GM18505 (cell line): ENCODE measurements around the gene ULK4.

ENCODE experiments used
- ATAC-seq: cut with Tn5 transposase; IDR thresholded peaks from one replicate; pipeline ENCODE4 v1.9.1; 2021; ENCODE audit not compliant: unreplicated experiment
- POLR2A ChIP-seq: IDR thresholded peaks from 4 replicates; pipeline ENCODE4 v1.6.1; 2011; ENCODE audit warnings: borderline replicate concordance; ENCODE audit not compliant: insufficient read depth, insufficient read length; ENCODE audit errors: extremely low read depth

Gene ULK4

GRCh38 chr3:41357271-41357670 is 604.6 kb downstream of the ULK4 start:
- TF ChIP-seq POLR2A = no peak
- no peak for ATAC-seq

- ATAC-seq = no peak
These were observed 605.1 kb downstream of the ULK4 start for GRCh38 chr3:41356775-41357174.

GRCh38 chr3:41352510-41352909 is 609.4 kb downstream of the ULK4 start:
- no peak for ATAC-seq
- no peak for TF ChIP-seq POLR2A

More at GRCh38 chr3:41356775-41357174, 605.1 kb downstream of the ULK4 start:
- no peak for TF ChIP-seq POLR2A

- TF ChIP-seq POLR2A = no peak
- ATAC-seq = no peak
These were observed 611.5 kb downstream of the ULK4 start for GRCh38 chr3:41350441-41350840.

- no peak for ATAC-seq
These were observed 613.5 kb downstream of the ULK4 start for GRCh38 chr3:41348401-41348800.

GRCh38 chr3:41346698-41347270 is 615.1 kb downstream of the ULK4 start:
- no peak for ATAC-seq
- TF ChIP-seq POLR2A = no peak

More at GRCh38 chr3:41348401-41348800, 613.5 kb downstream of the ULK4 start:
- TF ChIP-seq POLR2A = no peak

- TF ChIP-seq POLR2A = no peak
- no peak for ATAC-seq
These were observed 616.1 kb downstream of the ULK4 start for GRCh38 chr3:41345788-41346187.

GRCh38 chr3:41339758-41340157 is 622.1 kb downstream of the ULK4 start:
- no peak for TF ChIP-seq POLR2A
- no peak for ATAC-seq

- no peak for TF ChIP-seq POLR2A
- no peak for ATAC-seq
These were observed 623.6 kb downstream of the ULK4 start for GRCh38 chr3:41338276-41338675.

GRCh38 chr3:41334426-41334825 is 627.5 kb downstream of the ULK4 start:
- no peak for TF ChIP-seq POLR2A
- no peak for ATAC-seq

- no peak for TF ChIP-seq POLR2A
- ATAC-seq = no peak
These were observed 630.9 kb downstream of the ULK4 start for GRCh38 chr3:41331041-41331440.

GRCh38 chr3:41330465-41330864 is 631.4 kb downstream of the ULK4 start:
- no peak for ATAC-seq
- TF ChIP-seq POLR2A = no peak

- ATAC-seq = no peak
- TF ChIP-seq POLR2A = no peak
These were observed 632.0 kb downstream of the ULK4 start for GRCh38 chr3:41329881-41330280.

- no peak for TF ChIP-seq POLR2A
- no peak for ATAC-seq
These were observed 633.0 kb downstream of the ULK4 start for GRCh38 chr3:41328926-41329325.

GRCh38 chr3:41327718-41328117 is 634.2 kb downstream of the ULK4 start:
- no peak for ATAC-seq
- TF ChIP-seq POLR2A = no peak
